ENCODE data around the gene TRIO.

DNA sequence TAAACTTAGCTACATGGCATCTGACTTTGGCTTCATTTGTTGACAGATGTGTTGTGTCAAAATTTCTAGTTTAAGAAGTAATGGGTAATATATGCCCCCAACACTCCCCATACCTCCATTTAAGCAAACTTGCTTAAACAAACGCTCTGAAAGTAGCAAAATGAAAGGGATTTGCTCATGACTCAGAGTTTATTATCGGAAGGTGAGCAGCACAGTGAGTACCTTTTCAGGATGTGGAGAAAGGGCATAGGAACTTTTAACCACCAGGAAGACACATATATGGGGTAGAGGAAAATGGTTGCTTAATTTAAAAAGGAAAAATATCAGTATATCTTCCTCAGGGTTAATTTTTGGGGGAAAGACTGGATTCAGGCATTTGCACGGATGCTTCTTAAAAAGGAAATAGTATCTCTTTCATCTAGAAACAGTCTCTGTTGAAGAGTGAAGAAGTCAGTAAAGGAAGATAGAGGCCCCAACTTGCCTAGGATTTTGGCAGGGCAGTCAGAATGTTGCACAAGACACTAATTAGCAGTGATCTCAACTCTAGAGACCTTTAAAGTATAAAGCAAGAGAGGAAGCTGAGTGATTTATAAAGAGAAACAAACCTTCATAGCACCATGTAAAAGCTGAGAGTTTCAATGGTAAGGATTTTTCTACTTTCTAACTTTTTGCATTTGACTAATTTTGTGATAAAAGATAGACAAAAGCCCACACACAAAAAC, 155.1 kb downstream of the TRIO start:
- TF ChIP-seq, protein P1, sequence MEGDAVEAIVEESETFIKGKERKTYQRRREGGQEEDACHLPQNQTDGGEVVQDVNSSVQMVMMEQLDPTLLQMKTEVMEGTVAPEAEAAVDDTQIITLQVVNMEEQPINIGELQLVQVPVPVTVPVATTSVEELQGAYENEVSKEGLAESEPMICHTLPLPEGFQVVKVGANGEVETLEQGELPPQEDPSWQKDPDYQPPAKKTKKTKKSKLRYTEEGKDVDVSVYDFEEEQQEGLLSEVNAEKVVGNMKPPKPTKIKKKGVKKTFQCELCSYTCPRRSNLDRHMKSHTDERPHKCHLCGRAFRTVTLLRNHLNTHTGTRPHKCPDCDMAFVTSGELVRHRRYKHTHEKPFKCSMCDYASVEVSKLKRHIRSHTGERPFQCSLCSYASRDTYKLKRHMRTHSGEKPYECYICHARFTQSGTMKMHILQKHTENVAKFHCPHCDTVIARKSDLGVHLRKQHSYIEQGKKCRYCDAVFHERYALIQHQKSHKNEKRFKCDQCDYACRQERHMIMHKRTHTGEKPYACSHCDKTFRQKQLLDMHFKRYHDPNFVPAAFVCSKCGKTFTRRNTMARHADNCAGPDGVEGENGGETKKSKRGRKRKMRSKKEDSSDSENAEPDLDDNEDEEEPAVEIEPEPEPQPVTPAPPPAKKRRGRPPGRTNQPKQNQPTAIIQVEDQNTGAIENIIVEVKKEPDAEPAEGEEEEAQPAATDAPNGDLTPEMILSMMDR (conservative IDR thresholded peaks at IDR 0.05 in 1 of 2, IDR thresholded peaks at IDR 0.05 in 1 of 2; ENCODE audit: low read depth in 1 of 2, low read length in 2 of 2) = no peak
- no peak for TF ChIP-seq EZH2 (IDR thresholded peaks at IDR 0.05; ENCODE audit: low read length, missing control alignments)
